Stomach (tissue), 4 donors: ENCODE results near the gene RHBDL3.

Experiments
- POLR2A ChIP-seq, 4 donors: fragments of 450-650 bp; IDR thresholded peaks; one replicate each; pipeline ENCODE4 v1.6.1; 2016; ENCODE audit warnings: antibody characterized with exemption in 4 of 4, control low read depth in 2 of 4, mild to moderate bottlenecking in 1 of 4, moderate library complexity in 1 of 4
- TF ChIP-seq, protein P1 (sequence below), 7 experiments: fragments of 450-650 bp in 4 of 7; fragments of 200-600 bp in 3 of 7; sonication (generic) in 3 of 7; IDR thresholded peaks; one replicate each; pipeline ENCODE4 v1.5.1; 2016 to 2019; ENCODE audit warnings: antibody characterized with exemption in 7 of 7, control low read depth in 2 of 7, mild to moderate bottlenecking in 1 of 7

DNA sequence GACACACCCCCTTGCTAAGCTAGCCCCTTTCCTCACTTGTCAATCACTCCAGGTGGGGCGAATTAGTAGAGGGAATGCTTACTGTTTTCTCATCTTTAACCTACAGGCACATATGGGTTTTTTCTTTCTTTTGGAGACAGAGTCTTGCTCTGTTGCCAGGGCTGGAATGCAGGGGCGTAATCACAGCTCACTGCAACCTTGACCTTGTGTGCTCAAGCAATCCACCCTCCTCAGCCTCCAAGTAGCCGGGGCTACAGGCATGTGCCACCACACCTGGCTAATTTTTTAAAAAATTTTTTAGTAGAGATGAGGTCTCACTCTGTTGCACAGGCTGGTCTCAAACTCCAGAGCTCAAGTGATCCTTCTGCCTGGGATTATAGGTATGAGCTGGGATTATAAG, 38.7 kb upstream of the RHBDL3 start:
- TF ChIP-seq, protein P1, sequence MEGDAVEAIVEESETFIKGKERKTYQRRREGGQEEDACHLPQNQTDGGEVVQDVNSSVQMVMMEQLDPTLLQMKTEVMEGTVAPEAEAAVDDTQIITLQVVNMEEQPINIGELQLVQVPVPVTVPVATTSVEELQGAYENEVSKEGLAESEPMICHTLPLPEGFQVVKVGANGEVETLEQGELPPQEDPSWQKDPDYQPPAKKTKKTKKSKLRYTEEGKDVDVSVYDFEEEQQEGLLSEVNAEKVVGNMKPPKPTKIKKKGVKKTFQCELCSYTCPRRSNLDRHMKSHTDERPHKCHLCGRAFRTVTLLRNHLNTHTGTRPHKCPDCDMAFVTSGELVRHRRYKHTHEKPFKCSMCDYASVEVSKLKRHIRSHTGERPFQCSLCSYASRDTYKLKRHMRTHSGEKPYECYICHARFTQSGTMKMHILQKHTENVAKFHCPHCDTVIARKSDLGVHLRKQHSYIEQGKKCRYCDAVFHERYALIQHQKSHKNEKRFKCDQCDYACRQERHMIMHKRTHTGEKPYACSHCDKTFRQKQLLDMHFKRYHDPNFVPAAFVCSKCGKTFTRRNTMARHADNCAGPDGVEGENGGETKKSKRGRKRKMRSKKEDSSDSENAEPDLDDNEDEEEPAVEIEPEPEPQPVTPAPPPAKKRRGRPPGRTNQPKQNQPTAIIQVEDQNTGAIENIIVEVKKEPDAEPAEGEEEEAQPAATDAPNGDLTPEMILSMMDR (IDR thresholded peaks at IDR 0.05) = no peak
- no peak for TF ChIP-seq POLR2A (IDR thresholded peaks at IDR 0.05)
